Osteoblast (primary cell): ENCODE measurements around the gene REV3L. TPM values are rescaled to one million over a fixed set of nuclear protein-coding genes. Genes with fewer than 3 reads are reported as not detected.

ENCODE experiments used
- DNase-seq: peaks from one replicate; pipeline ENCODE4 v3.0.0; 2011; ENCODE audit warnings: low spot score, mixed read lengths; ENCODE audit not compliant: insufficient read length; ENCODE audit errors: missing footprints
- H2AFZ ChIP-seq: 2 replicates; pipeline ENCODE4 v1.6.0; 2011; ENCODE audit warnings: mild to moderate bottlenecking, low read length
- H3K27ac ChIP-seq: 2 replicates; pipeline ENCODE4 v1.5.1; 2011; ENCODE audit warnings: mild to moderate bottlenecking, low read depth, low read length, moderate library complexity
- H3K27me3 ChIP-seq: 2 replicates; pipeline ENCODE4 v1.6.0; 2012; ENCODE audit warnings: mild to moderate bottlenecking, control low read depth, inconsistent platforms, low read length, moderate library complexity; ENCODE audit not compliant: insufficient read depth
- H3K36me3 ChIP-seq: 2 replicates; pipeline ENCODE4 v1.5.1; 2011; ENCODE audit warnings: mild to moderate bottlenecking, low read length, control low read depth, moderate library complexity; ENCODE audit not compliant: insufficient read depth
- H3K4me1 ChIP-seq: 2 replicates; pipeline ENCODE4 v1.5.1; 2011; ENCODE audit warnings: mild to moderate bottlenecking, low read length, control low read depth, moderate library complexity; ENCODE audit not compliant: insufficient read depth
- H3K4me2 ChIP-seq: 2 replicates; pipeline ENCODE4 v1.6.0; 2011; ENCODE audit warnings: mild to moderate bottlenecking, low read length; ENCODE audit not compliant: insufficient read depth
- H3K4me3 ChIP-seq: fragments of 200-600 bp; sonication (generic); 3 replicates; pipeline ENCODE4 v1.5.1; 2012; ENCODE audit warnings: mild to moderate bottlenecking, low read length, inconsistent platforms; ENCODE audit not compliant: insufficient read depth
- H3K79me2 ChIP-seq: 2 replicates; pipeline ENCODE4 v1.6.0; 2012; ENCODE audit warnings: mild to moderate bottlenecking, low read length, control low read depth, inconsistent platforms; ENCODE audit not compliant: insufficient read depth
- H3K9me3 ChIP-seq: 2 replicates; pipeline ENCODE4 v1.5.1; 2011; ENCODE audit warnings: low read depth, low read length, control low read depth
- H4K20me1 ChIP-seq: 2 replicates; pipeline ENCODE4 v1.6.0; 2012; ENCODE audit warnings: mild to moderate bottlenecking, low read length, control low read depth; ENCODE audit not compliant: insufficient read depth
- CTCF ChIP-seq: IDR thresholded peaks from 2 replicates; pipeline ENCODE4 v1.5.1; 2011; ENCODE audit warnings: mild to moderate bottlenecking, low read depth, low read length, moderate library complexity; ENCODE audit errors: extremely low read depth
- total RNA-seq: library from RNA; depleted of rRNA; stranded (reverse); fragments of >200 nt; gene quantifications from 2 replicates; pipeline ENCODE4 v1.2.3, GENCODE V29; 2012

The REV3L gene
- total RNA-seq, 1 donor: 42.0 TPM

- no peak for TF ChIP-seq CTCF
- Histone ChIP-seq H3K36me3 (no peaks in the 10 kb centered on the region), H2AFZ (no peak overlapping the region), H3K9me3 (no peaks in the 10 kb centered on the region), H4K20me1 (no peaks in the 10 kb centered on the region), H3K27ac (no peak overlapping the region), H3K4me3 (no peak overlapping the region), H3K27me3 (no peaks in the 10 kb centered on the region), H3K79me2 (peaks cover 5% of the 10 kb centered on the region), H3K4me1 (no peaks in the 10 kb centered on the region), H3K4me2 (no peak overlapping the region)
- no peak for DNase-seq
Measured at GRCh38 chr6:111522393-111523020, 39.5 kb upstream of the REV3L start.

DNA sequence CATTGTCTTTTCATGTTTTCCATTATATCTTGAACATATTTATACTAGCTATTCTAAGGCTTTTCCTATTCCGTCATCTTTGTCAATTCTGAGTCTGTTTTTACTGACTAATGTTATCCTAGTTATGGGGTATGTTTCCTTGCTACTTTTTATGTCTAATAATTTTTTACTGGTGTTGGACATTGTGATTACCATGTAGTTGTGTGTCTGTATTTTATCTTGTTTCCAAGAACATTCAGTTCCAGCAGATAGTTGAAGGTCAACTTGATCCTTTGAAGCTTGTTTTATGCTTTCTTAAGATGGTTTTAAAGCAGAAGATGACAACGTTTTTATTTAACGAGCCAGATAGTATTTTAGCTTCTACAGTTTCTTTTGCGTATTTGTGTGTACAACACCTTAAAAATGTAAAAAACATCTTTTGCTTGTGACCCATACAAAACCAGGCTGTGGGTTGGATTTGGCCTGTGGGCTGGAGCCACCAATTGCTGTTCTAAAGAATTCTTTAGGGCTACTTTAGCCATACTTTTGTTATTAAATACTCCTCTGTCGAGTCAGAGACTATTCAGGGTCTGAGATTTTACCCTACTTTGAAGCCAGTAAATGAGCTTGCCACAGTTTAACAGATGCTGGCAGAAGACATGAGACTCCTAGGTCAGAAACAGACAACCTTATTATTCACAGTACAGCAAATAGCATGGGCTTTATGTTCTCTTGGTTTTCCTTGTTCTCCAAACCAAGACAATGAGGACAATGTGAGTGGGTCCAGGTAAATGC is 38.7 kb upstream of the REV3L start:
- TF ChIP-seq CTCF: no peak
- DNase-seq: no peak

DNA sequence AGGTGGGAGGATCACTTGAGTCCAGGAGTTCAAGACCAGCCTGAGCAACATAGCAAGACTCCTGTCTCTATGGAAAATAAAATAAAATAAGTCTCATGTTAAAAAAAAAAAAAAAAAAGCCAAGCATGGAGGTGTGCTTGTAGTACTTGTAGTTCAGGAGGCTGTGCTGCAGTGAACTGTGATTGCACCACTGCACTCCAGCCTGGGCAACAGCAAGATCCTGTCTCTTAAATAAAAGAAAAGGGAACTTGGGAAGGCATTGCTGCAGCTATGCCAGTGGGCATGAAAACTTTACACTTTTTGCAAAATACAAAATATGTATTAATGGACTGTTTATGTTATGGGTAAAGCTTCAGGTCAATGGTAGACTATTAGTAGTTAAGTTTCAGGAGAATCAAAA is 37.5 kb upstream of the REV3L start:
- DNase-seq: no peak
- H3K4me2 ChIP-seq: no peak overlapping the region
- H3K27me3 ChIP-seq: no peaks in the 10 kb centered on the region
- H3K27ac ChIP-seq: no peak overlapping the region
- no peaks in the 10 kb centered on the region for H4K20me1 ChIP-seq
- H3K9me3 ChIP-seq: no peaks in the 10 kb centered on the region
- no peaks in the 10 kb centered on the region for H3K4me1 ChIP-seq
- peaks cover 3% of the 10 kb centered on the region for H3K79me2 ChIP-seq
- H2AFZ ChIP-seq: no peak overlapping the region
- no peak overlapping the region for H3K4me3 ChIP-seq
- TF ChIP-seq CTCF: no peak
- no peaks in the 10 kb centered on the region for H3K36me3 ChIP-seq

More for the DNA sequence above, 38.7 kb upstream of the REV3L start:
- peaks cover 5% of the 10 kb centered on the region for H3K79me2 ChIP-seq
- no peak overlapping the region for H3K4me2 ChIP-seq
- no peaks in the 10 kb centered on the region for H3K4me1 ChIP-seq
- H3K4me3 ChIP-seq: no peak overlapping the region
- H4K20me1 ChIP-seq: no peaks in the 10 kb centered on the region
- no peak overlapping the region for H3K27ac ChIP-seq
- no peak overlapping the region for H2AFZ ChIP-seq
- no peaks in the 10 kb centered on the region for H3K27me3 ChIP-seq
- no peaks in the 10 kb centered on the region for H3K36me3 ChIP-seq
- no peaks in the 10 kb centered on the region for H3K9me3 ChIP-seq

DNA sequence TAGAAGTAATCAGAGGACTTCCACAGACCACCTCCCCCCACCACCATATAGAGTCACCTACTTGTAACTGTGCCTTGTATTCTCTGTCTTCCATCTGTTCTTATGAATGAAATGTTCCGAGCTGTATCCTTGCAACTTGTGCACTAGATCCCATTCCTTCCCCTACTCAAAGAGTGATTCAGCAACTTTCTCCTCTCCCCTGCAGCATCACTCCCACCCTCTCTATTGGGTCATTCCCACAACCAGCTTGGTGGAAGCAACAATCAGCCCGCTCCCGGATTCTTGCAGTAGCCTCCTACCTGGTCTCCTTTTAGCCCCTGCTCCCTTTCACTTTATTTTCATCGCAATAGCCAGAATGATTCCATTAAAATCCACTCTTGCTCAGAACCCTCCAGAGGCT is 34.9 kb upstream of the REV3L start:
- Histone ChIP-seq H3K36me3 (no peaks in the 10 kb centered on the region), H3K4me3 (no peak overlapping the region), H3K79me2 (peaks cover 3% of the 10 kb centered on the region), H4K20me1 (no peaks in the 10 kb centered on the region), H3K27me3 (no peaks in the 10 kb centered on the region), H2AFZ (no peak overlapping the region), H3K4me2 (no peak overlapping the region), H3K27ac (no peak overlapping the region), H3K9me3 (no peaks in the 10 kb centered on the region), H3K4me1 (no peaks in the 10 kb centered on the region)
- TF ChIP-seq CTCF: no peak
- no peak for DNase-seq
